ENCODE data around the gene MTHFSD. TPM values are rescaled to one million over a fixed set of nuclear protein-coding genes. Genes with fewer than 3 reads are reported as not detected.

MTHFSD gene
- total RNA-seq, 1 donor: 18.0 TPM

DNA sequence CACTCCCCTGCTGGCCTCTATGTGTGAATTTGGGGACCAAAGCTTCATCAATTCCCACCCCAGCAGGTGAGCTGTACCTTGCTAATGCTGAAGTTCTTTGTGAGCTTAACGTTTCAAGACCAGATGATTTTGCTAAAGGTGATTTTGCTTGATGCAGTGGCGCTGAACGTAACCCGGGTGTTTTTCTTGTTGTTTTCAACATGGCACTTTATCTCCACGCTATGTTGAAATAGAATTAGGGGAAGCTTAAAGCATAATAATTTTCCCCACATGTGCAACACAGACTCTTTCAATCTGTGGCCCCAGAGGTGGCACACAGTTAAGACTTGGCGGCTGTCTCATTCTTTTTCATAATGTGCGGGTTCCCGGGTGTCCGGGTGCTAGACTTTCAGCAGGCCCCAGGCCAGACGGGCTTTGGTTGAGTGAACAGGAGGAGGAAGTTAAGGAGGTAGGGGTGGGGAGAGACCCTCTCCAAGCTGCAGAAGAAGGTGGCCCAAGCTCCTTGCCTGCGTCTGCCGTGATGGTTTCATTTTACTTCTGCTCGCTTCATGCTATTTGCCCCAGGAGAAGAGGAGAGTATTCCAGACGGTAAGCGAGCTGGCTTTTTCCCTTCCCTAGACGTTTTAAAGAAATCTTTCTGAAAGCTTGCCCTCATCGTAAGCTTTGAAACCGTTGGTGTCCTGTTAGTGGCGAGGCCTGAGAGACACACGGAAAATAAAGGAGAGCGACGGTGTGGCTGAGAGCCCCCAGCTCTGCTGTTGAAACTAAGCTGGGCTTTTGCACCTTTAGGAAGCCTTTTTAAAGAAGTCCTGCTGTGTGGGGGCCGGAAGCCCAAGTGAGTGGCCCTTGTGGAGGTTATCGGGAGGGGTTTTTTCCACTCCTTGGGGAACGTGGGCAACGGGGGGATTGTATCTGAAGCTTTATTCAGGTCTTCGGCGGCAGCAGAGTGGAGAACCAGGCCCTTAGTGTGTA, 15.8 kb upstream of the MTHFSD start:
- no peak for DNase-seq (ENCODE audit: low read depth in 2 of 3, low spot score in 2 of 3)

DNA sequence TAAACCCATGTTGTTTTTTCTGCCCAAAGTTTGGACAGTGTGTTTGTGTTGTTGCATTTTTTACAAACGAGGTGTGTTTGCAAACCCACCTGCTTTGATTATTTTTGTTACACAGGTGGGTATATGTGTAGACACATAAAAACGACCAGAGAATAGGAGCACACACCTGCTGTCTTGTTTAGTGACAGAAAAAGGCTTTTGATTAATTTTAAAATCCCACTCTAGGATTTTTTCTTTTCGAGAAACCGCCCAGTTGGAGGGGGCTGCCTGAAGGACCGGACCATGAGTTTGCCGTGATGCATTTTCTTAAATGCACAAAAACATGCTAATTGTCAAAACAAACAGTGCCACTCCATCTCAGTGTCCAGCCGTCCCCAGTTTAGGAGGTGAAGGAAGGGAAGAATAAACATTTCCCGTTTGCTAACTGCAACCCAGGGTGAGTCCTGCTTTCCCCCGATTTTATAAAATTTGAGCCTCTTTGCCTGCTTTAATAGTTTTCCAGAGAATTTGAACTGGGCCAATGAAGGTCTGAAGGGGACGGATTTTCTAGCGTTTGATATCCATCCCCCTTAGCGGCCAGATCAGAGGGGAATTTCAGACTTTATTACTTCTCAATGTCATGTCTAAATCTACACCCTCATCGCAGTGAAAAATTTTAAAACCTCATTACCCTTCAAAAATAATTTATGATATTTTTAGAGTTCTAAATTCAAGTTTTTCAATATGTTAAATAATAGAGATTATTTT, 14.8 kb upstream of the MTHFSD start:
- DNase-seq (ENCODE audit: low read depth in 2 of 3, low spot score in 2 of 3): no peak

DNA sequence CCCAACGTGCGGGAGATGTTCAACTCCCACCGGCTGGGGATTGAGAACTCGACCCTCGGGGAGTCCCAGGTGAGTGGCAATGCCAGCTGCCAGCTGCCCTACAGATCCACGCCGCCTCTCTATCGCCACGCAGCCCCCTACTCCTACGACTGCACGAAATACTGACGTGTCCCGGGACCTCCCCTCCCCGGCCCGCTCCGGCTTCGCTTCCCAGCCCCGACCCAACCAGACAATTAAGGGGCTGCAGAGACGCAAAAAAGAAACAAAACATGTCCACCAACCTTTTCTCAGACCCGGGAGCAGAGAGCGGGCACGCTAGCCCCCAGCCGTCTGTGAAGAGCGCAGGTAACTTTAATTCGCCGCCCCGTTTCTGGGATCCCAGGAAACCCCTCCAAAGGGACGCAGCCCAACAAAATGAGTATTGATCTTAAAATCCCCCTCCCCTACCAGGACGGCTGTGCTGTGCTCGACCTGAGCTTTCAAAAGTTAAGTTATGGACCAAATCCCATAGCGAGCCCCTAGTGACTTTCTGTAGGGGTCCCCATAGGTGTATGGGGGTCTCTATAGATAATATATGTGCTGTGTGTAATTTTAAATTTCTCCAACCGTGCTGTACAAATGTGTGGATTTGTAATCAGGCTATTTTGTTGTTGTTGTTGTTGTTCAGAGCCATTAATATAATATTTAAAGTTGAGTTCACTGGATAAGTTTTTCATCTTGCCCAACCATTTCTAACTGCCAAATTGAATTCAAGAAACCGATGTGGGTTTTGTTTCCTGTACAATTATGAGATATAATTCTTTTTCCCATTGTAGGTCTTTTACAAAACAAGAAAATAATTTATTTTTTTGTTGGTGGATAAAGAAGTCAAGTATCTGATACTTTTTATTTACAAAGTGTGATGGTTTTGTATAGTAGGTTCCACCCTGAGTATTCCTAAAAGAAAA, 13.9 kb upstream of the MTHFSD start:
- DNase-seq (ENCODE audit: low read depth in 2 of 3, low spot score in 2 of 3): no peak

- no peak for DNase-seq (ENCODE audit: low read depth in 2 of 3, low spot score in 2 of 3)
These were observed 12.9 kb upstream of the MTHFSD start for GRCh38 chr16:86567701-86568581.

- no peak for DNase-seq (ENCODE audit: low read depth in 2 of 3, low spot score in 2 of 3)
These were observed 12.1 kb upstream of the MTHFSD start for GRCh38 chr16:86566966-86567700.

DNA sequence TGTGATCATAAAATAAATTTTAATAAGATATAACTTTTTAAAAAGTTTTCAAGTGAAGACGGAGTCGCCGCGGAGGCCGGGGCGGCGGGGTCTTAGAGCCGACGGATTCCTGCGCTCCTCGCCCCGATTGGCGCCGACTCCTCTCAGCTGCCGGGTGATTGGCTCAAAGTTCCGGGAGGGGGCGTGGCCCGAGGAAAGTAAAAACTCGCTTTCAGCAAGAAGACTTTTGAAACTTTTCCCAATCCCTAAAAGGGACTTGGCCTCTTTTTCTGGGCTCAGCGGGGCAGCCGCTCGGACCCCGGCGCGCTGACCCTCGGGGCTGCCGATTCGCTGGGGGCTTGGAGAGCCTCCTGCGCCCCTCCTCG, 11.5 kb upstream of the MTHFSD start, which contains the start of gene FOXC2:
FOXC2 (plus strand) TSS at position 229 of the 365 bp plus-strand sequence. CDS start 507 bp downstream, outside the sequence.
- peak in 2 of 3 donors; percentile 74 to 82 for DNase-seq (ENCODE audit: low read depth in 2 of 3, low spot score in 2 of 3)

- no peak for DNase-seq (ENCODE audit: low read depth in 2 of 3, low spot score in 2 of 3)
These were observed 10.8 kb upstream of the MTHFSD start for GRCh38 chr16:86565644-86566511.

- DNase-seq (ENCODE audit: low read depth in 2 of 3, low spot score in 2 of 3): no peak
These were observed 10.2 kb upstream of the MTHFSD start for GRCh38 chr16:86565181-86565631.

DNA sequence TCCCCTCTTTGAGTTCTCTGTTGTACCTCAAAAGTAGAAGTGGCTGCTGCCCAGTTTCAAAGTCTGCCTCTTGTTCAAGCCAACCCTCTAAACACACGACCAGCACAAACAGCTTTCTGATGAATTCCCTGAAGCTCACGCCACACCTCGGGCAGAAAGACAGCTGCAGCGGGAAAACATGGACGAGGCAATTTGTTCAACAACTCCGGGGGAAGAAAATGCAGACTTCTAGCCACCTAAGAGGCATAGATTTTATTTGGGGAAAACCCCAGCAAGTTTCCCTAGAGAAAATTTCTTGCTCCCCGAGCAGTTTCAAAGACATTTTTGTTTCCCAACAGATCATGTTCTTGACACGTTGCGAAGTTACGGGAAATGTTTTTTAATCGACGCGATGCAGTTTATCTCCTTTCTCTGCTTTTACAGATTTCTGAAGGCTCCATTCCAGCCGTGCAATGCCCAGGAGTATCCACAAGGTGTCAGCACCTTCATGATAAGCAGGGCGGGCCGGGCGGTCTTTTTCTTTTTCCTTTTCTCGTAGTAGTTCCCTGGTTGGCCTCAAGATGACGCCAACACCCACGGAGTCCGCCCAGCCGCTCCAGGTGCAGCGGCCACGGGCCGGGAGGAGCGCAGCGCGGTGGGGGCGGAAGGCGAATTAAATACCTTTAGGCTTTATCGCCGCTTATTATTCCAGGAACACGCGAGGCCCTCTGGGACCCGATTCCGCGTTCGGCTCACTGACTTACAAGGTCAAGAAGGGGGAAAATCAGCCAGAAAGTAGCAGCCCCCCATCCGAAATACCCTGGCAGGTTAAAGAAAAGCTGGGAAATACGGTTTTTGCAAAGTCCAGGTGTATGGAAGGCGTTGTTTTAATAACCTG, 8.7 kb upstream of the MTHFSD start:
- peak; percentile 65 to 91 (median 81) for DNase-seq (ENCODE audit: low read depth in 2 of 3, low spot score in 2 of 3)

- DNase-seq (ENCODE audit: low read depth in 2 of 3, low spot score in 2 of 3): no peak
These were observed 7.3 kb upstream of the MTHFSD start for GRCh38 chr16:86562356-86562755.

DNA sequence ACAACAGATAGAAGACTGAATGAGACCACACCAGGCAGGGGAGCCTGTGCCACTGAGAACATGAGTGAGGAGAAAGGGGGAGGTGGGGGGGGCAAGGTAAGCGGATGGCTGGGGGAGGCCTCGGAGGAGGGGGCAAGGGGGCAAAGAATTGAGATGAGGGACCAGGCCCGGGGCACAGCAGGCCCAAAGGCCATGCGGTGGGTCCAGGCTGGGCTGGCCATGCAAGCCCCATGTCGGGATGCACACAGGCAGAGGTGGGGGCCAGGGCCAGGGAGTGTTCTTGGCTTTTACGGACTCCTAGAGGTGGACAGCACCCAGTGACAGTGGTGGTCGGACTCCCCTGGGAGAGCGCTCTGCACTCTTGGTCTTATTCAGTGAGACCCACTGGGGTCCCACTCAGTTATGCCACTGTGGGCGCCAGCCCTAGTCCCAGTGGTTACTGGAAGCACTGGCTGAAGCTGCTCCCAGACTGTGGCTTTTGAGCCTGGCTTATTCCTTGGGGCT, 4.8 kb upstream of the MTHFSD start:
- no peak for DNase-seq (ENCODE audit: low read depth in 2 of 3, low spot score in 2 of 3)

DNA sequence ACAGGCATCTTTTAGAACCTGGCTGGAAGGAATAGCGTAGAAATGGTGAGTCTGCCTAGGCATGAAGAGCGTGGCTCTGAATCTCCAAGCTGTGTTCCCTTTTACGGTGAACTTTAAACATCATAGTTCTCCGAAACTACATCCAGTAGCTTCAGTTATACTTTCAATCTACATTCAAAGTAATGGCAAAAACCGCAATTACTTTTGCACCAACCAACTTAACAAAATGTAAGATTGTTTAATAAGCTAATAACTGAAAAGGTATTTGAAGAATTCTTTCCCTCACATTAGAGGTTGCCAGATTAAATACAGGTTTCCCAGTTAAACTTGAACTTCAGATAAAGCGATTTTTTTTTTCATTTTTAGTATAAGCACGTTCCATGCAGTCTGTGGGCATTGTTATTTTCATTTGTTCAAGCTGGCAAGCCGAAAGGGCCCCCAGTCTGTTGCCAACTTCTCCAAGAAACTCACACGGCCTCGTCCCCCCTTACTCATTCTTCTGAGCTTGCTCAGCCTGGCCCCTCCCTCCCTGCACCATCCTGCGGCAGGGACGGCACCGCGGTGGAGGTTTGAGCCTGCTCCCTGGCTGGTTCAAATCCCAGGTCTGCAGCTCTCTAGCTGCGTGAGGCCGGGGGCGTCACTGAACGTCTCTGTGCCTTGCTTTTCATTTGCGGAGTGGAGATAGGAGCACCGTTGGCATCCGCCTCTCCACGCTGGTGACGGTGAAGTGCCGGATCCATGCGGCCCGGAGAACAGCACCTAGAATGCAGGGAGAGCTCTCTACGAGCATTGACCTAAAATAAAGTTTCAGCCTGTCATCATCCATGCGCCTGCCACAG, 3.5 kb upstream of the MTHFSD start:
- no peak for DNase-seq (ENCODE audit: low read depth in 2 of 3, low spot score in 2 of 3)

- no peak for DNase-seq (ENCODE audit: low read depth in 2 of 3, low spot score in 2 of 3)
These were observed 2.6 kb upstream of the MTHFSD start for GRCh38 chr16:86557587-86557986.

DNA sequence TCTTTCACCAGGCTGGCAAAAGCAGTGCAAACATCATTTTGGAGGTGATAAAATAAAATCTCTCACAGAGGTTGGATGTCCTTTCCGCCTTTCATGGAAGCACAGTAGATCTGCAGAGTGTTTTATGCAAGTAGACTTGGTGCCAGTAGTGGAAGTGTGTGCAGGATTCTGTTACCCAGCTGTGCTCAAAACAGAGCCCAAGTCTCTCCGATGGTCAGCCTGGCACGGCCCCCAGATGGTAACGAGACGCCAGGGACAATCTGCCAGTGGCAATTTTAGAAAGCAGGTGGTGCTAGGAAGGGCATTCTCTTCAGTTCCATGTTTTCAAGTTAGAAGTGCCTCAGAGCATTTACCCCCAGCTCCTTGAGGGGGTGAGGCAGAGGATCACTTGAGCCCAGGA, 1.5 kb upstream of the MTHFSD start:
- no peak for DNase-seq (ENCODE audit: low read depth in 2 of 3, low spot score in 2 of 3)

DNA sequence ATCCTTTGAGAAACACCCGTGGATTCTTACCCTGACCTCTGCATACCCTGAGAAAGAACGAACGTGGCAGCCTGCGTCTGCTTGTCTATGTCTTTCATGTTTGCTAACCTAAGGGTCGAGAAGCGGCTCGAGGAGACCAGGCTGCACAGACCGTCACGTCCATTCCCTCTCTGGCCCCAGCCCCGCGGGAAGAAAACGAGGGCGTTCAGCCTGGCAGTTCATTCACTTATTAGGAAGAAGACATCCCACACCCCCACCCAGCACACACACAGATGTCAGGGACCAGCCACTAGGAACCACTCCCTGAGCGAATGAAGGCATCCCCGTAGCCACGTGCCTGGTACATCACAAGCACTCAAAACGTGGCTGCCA, 655 bp upstream of the MTHFSD start:
- no peak for DNase-seq (ENCODE audit: low read depth in 2 of 3, low spot score in 2 of 3)

- DNase-seq (ENCODE audit: low read depth in 2 of 3, low spot score in 2 of 3): no peak
These were observed 477 bp downstream of the MTHFSD start for GRCh38 chr16:86554599-86554916.
